HepG2 (cell line): ENCODE results near the gene SERPINB7.
"Not testable (repeated sequence)": the region's sequence is repeated elsewhere in the genome, so short reads cannot be mapped to it uniquely, and the experiment has no call there.

Source experiments
- BRD4 ChIP-seq: sonication (generic); formaldehyde crosslinking; IDR thresholded peaks from 2 replicates; pipeline ENCODE4 v1.4.0; 2020; ENCODE audit warnings: missing genetic modification reagents
- PAXIP1 ChIP-seq: sonication (generic); formaldehyde crosslinking; conservative IDR thresholded peaks from 2 replicates; pipeline ENCODE4 v1.4.0; 2020; ENCODE audit warnings: mild to moderate bottlenecking, missing genetic modification reagents, moderate library complexity
- THAP8 ChIP-seq: sonication (generic); formaldehyde crosslinking; IDR thresholded peaks from 2 replicates; pipeline ENCODE4 v1.5.1; 2020; ENCODE audit warnings: missing genetic modification reagents, mild to moderate bottlenecking, borderline replicate concordance
- ZNF580 ChIP-seq: IDR thresholded peaks from 2 replicates; pipeline ENCODE4 v1.6.1; 2016; ENCODE audit warnings: low read depth, borderline replicate concordance

- not testable (repeated sequence) for TF ChIP-seq PAXIP1 (CRISPR knock-in tag); THAP8 (CRISPR knock-in tag); ZNF580 (CRISPR knock-in tag); BRD4
Observed at GRCh38 chr18:63759786-63760185, 15.4 kb upstream of the SERPINB7 start.
